ENCODE results near the gene RABGAP1L. TPM values are rescaled to one million over a fixed set of nuclear protein-coding genes. Genes with fewer than 3 reads are reported as not detected.

Gene RABGAP1L
- total and polyA plus RNA-seq, 2 donors from 2014 or later, result 16.2 to 48.5 TPM

- Histone ChIP-seq H3K4me3 (ENCODE audit: low read length in 3 of 3) (no peak overlapping the region), H3K36me3 (ENCODE audit: control insufficient read depth in 2 of 3, insufficient read depth in 3 of 3, low read length in 3 of 3) (peaks cover 0 to 2% (median 0%) of the 10 kb centered on the region in 3 donors), H3K9ac (ENCODE audit: low read length in 3 of 3) (no peak overlapping the region), H3K4me1 (ENCODE audit: control insufficient read depth in 2 of 3, insufficient read depth in 2 of 3, low read depth in 1 of 3, low read length in 3 of 3) (peaks cover 5 to 20% (median 13%) of the 10 kb centered on the region in 3 donors), H3K27ac (ENCODE audit: low read depth in 2 of 2, low read length in 2 of 2) (peak overlapping the region in 1 of 2 donors; percentile 2), H3K9me3 (ENCODE audit: control insufficient read depth in 2 of 3, insufficient read depth in 1 of 3, low read length in 3 of 3) (no peaks in the 10 kb centered on the region), H3K27me3 (ENCODE audit: control insufficient read depth, insufficient read depth, low read length) (no peaks in the 10 kb centered on the region)
- DNase-seq (no peak), FAIRE-seq (peak; percentile 79)
- intact Hi-C loops (cut with DNase I), result no loop called here
- no peak for TF ChIP-seq CTCF (IDR thresholded peaks at IDR 0.05; ENCODE audit: borderline replicate concordance, extremely low read depth, insufficient read depth)
Measured at GRCh38 chr1:174967845-174968705, 808.8 kb downstream of the RABGAP1L start.

DNA sequence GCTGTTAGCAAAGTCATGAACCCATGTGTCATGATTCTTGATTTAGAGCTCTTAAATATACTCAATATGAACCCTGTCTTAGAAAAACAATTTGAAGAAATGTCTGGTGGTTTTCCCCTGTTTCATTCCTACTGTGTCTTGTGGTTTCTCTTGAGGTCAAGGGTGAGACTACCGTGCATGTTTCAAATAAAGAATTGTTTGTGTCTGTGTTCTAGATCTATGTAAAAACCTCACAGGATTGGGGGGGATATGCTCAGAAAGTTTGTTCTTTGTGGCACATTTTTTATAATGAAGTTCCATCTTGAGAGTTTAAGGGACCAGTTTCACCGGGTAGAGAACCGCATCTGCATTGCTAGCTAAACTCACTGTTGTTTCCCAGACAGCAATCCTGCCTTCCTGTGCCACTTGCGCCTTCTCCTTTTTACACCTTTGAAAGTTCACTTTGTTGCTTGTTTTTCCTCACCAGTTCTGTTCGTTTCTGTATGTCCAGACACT, 809.5 kb downstream of the RABGAP1L start:
- Histone ChIP-seq H3K36me3 (ENCODE audit: control insufficient read depth in 2 of 3, insufficient read depth in 3 of 3, low read length in 3 of 3) (peaks cover 0 to 2% (median 0%) of the 10 kb centered on the region in 3 donors), H3K27ac (ENCODE audit: low read depth in 2 of 2, low read length in 2 of 2) (no peak overlapping the region), H3K4me3 (ENCODE audit: low read length in 3 of 3) (no peak overlapping the region), H3K9ac (ENCODE audit: low read length in 3 of 3) (no peak overlapping the region), H3K9me3 (ENCODE audit: control insufficient read depth in 2 of 3, insufficient read depth in 1 of 3, low read length in 3 of 3) (no peaks in the 10 kb centered on the region), H3K27me3 (ENCODE audit: control insufficient read depth, insufficient read depth, low read length) (no peaks in the 10 kb centered on the region), H3K4me1 (ENCODE audit: control insufficient read depth in 2 of 3, insufficient read depth in 2 of 3, low read depth in 1 of 3, low read length in 3 of 3) (peaks cover 5 to 20% (median 13%) of the 10 kb centered on the region in 3 donors)
- intact Hi-C loops (cut with DNase I), result no loop called here
- no peak for FAIRE-seq
- DNase-seq, result peak in 1 of 5 donors; percentile 61
- no peak for TF ChIP-seq CTCF (IDR thresholded peaks at IDR 0.05; ENCODE audit: borderline replicate concordance, extremely low read depth, insufficient read depth)

DNA sequence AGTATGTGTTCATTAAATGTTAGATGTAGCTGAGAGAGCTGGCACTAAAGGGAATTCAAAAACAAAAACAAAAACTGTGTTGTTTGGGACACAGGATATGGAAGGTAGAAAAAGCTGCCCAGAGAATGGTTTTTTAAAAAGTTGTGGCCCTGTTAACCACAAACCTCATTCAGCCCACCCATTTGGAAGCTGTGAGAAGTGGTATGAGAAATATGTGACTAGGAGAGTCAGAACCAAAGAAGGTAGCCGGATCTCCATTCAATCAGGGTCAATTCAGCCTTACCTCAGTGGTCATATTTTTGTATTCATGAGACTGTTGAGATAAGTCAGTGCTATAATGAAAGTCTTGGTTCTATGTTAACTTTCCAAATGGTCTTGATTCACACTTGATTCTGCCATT, 810.7 kb downstream of the RABGAP1L start:
- DNase-seq (no peak), FAIRE-seq (no peak)
- no peaks in the 10 kb centered on the region for H3K9me3 ChIP-seq (ENCODE audit: control insufficient read depth in 2 of 3, insufficient read depth in 1 of 3, low read length in 3 of 3)
- no peak overlapping the region for H3K4me3 ChIP-seq (ENCODE audit: low read length in 3 of 3)
- H3K36me3 ChIP-seq (ENCODE audit: control insufficient read depth in 2 of 3, insufficient read depth in 3 of 3, low read length in 3 of 3), result peaks cover 0 to 2% (median 0%) of the 10 kb centered on the region in 3 donors
- no peak overlapping the region for H3K27ac ChIP-seq (ENCODE audit: low read depth in 2 of 2, low read length in 2 of 2)
- H3K27me3 ChIP-seq (ENCODE audit: control insufficient read depth, insufficient read depth, low read length), result no peaks in the 10 kb centered on the region
- TF ChIP-seq CTCF (IDR thresholded peaks at IDR 0.05; ENCODE audit: borderline replicate concordance, extremely low read depth, insufficient read depth), result no peak
- H3K9ac ChIP-seq (ENCODE audit: low read length in 3 of 3), result no peak overlapping the region
- peaks cover 5 to 20% (median 11%) of the 10 kb centered on the region in 3 donors for H3K4me1 ChIP-seq (ENCODE audit: control insufficient read depth in 2 of 3, insufficient read depth in 2 of 3, low read depth in 1 of 3, low read length in 3 of 3)
- intact Hi-C loops (cut with DNase I), result no loop called here
